HG03097 (cell line): ENCODE measurements around the gene CFAP410.
"Not testable (repeated sequence)": the region's sequence is repeated elsewhere in the genome, so short reads cannot be mapped to it uniquely, and the experiment has no call there.

Experiments
- ATAC-seq: cut with Tn5 transposase; IDR thresholded peaks from one replicate; pipeline ENCODE4 v1.9.1; 2021; ENCODE audit not compliant: unreplicated experiment, low FRiP score

Gene CFAP410

GRCh38 chr21:44288251-44289110 lies 50.7 kb downstream of the CFAP410 start:
- no peak for ATAC-seq

DNA sequence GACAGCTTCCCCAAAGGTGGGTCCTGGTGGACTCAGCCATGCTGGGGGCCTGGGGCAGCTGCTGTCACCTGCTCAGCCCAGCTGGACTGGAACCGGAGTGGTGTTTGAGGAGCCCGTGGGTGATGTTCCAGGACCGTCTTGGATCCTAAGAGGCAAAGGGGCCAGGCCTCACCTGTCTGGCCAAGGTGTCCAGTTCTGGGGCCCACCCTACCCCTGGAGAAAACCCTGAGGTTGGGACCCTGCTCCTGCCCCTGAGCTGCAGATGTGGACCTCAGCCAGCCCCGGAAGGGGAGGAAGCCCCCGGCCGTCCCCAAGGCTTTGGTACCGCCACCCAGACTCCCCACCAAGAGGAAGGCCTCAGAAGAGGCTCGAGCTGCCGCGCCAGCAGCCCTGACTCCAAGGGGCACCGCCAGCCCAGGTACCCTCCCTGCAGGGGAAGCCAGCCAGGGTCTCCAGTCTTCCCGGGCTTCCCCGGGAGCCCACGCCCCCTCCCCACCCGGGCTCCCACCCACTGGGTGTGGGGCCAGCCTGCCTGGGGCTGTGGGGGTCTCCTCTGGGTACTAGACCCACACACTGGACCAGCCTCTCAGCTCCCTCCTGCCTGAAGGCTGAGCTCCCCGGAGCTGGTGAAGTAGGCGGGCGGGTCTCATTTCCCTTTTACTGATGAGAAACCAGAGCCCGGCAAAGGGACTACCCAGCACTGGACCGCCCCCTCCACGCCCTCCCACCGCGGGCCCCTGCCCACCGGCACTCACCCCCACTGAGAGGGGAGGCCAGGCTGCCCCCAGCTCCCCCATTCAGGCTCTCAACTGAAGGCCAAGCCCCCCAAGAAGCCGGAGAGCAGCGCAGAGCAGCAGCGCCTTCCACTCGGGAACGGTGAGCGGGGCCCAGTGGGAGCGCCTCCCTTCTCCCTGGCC lies 52.2 kb downstream of the CFAP410 start:
- no peak for ATAC-seq

- ATAC-seq: no peak
Measured at GRCh38 chr21:44286086-44286715, 53.0 kb downstream of the CFAP410 start.

GRCh38 chr21:44285138-44285992 lies 53.8 kb downstream of the CFAP410 start, which contains the start of gene AIRE:
Gene AIRE (plus strand): TSS chr21:44285876. CDS start chr21:44286007, 131 bp downstream.
- ATAC-seq: no peak

- no peak for ATAC-seq
Measured at GRCh38 chr21:44283948-44284347, 55.2 kb downstream of the CFAP410 start.

- not testable (repeated sequence) for ATAC-seq
Measured at GRCh38 chr21:44283211-44283785, 55.9 kb downstream of the CFAP410 start.

DNA sequence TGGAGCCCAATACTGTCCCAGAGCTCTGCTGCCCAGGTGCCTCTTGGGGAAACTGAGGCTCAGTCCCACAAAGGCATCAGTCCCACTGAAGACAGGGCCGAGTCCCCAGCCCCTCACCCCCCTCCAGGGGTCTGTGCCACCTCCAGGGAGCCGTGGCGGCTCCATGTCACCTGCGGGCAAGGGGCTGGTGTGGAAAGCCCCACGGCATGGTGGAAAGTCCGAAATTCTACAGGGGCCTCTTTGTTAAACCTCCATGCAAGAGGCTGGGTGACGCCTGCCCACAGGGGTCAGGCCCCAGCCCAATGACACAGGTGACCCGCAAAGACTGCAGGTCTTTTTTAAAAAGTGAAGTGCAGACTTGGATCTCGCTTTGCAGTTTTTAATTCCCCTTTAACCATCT lies 56.8 kb downstream of the CFAP410 start:
- ATAC-seq: no peak

DNA sequence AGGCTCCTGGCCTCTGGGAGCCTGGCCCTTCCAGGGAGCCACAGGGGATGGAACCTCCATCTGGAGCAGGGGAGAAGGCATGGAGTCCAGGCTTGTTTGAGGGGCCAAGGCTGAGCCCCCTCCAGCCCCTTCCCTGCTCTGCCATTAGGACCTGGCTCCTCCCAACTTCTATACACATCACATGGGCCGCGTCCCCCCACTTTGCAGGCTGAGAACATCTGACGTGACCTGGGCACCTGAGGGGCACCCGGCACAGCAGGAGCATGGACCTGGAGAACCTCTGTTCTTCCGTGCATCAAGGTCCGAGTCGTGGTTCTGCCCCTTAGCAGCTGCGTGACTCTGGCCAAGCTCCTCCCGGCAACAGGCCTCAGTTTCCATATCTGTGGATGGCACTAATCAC lies 57.4 kb downstream of the CFAP410 start:
- ATAC-seq: no peak

DNA sequence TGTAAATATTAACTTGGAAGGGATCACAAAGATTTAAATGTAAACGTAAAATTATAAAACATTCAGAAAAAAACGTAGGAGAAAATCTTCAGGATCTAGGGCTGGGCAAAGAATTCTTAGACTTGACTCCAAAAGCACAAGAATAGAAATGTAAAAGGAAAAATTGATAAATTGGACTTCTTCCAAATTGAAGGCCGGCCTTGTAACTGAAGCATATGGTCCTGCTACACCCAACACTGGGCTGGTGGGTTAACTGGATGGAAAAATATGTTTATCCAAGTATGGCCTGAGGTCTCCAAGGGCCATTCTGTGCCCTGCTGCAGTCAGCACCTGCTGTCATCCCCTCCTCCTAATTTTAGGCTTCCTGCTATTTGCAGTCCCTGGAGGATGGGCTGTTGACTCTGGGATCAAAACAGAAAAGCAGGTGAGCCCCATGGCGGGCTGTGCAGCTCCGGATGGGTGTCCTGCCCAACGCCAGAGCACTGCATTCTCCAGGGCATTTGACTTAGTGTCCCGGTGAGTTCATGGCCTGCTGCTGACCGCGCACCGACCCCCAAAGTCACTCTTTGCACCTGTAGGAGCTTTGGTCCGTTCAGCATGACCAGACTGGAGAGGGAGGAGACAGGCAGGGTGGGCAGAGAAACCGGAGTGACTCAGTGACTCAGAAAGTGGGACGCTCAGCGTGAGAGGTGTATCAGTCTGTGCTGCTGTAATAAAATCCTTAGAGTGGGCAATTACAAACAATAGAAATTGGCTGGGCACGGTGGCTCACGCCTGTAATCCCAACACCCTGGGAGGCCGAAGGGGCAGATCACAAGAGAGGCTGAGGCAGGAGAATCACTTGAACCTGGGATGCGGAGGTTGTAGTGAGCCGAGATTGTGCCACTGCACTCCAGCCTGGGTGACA lies 59.6 kb downstream of the CFAP410 start:
- no peak for ATAC-seq
